ENCODE results near the gene BCL2L15.

DNA sequence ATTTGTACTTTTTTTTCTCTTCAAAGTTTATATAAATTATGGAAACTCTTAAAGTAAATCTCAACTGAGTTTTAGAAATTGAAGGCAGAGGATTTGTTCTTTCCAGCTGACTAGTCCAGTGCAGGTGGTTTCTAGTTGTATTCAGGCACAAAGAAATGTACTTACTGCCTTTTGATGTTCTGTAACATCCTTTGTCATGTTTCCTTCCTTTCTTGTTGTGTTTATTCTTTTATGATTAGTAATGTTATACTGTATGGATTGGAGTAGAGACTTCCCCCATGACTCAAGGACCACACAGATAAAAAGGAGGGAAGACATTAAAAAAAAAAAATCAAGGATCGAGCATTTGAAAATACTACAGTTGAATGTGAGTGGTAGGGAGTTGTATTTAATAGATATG, 49.8 kb upstream of the BCL2L15 start:
- TF ChIP-seq CTCF (optimal IDR thresholded peaks at IDR 0.05 in 1 of 3, IDR thresholded peaks at IDR 0.05 in 1 of 3, conservative IDR thresholded peaks at IDR 0.05 in 1 of 3; ENCODE audit: extremely low read depth in 1 of 3, insufficient read depth in 2 of 3, low read length in 3 of 3) = no peak
- no peak for TF ChIP-seq EZH2 (IDR thresholded peaks at IDR 0.05; ENCODE audit: low read length)
